H1 (cell line): Measurements from ENCODE around the gene RPS6KC1.

Experiments used
- CBX5 ChIP-seq: fragments of 300-800, 300-1000 bp; sonication (generic); IDR thresholded peaks from 2 replicates; pipeline ENCODE4 v1.7.1; 2016; ENCODE audit warnings: antibody characterized with exemption, low read length, low read depth
- CHD2 ChIP-seq: IDR thresholded peaks from 2 replicates; pipeline ENCODE4 v1.6.1; 2012; ENCODE audit warnings: low read length, improper control_type of control experiment
- EZH2 ChIP-seq: fragments of 200-600 bp; sonication (generic); IDR thresholded peaks from 2 replicates; pipeline ENCODE4 v1.7.1; 2012; ENCODE audit warnings: low read depth, mild to moderate bottlenecking, moderate library complexity, low read length, inconsistent platforms; ENCODE audit not compliant: severe bottlenecking
- POLR2A ChIP-seq, 2 experiments: IDR thresholded peaks; 1 replicate in 1 of 2; 2 replicates in 1 of 2; pipeline ENCODE4 v1.6.1; 2011; ENCODE audit warnings: low read depth in 2 of 2, low read length in 2 of 2, mild to moderate bottlenecking in 2 of 2; ENCODE audit errors: control extremely low read depth in 1 of 2
- TF ChIP-seq, protein P1 (sequence below), 3 experiments: IDR thresholded peaks; 1 replicate in 2 of 3; 2 replicates in 1 of 3; pipeline versions ENCODE4 v1.5.1 to v1.6.1; 2011; ENCODE audit warnings: low read length in 3 of 3, mild to moderate bottlenecking in 3 of 3, inconsistent platforms in 2 of 3, low read depth in 1 of 3, moderate library complexity in 1 of 3; ENCODE audit not compliant: insufficient read depth in 1 of 3; ENCODE audit errors: control extremely low read depth in 1 of 3

- TF ChIP-seq, protein P1, sequence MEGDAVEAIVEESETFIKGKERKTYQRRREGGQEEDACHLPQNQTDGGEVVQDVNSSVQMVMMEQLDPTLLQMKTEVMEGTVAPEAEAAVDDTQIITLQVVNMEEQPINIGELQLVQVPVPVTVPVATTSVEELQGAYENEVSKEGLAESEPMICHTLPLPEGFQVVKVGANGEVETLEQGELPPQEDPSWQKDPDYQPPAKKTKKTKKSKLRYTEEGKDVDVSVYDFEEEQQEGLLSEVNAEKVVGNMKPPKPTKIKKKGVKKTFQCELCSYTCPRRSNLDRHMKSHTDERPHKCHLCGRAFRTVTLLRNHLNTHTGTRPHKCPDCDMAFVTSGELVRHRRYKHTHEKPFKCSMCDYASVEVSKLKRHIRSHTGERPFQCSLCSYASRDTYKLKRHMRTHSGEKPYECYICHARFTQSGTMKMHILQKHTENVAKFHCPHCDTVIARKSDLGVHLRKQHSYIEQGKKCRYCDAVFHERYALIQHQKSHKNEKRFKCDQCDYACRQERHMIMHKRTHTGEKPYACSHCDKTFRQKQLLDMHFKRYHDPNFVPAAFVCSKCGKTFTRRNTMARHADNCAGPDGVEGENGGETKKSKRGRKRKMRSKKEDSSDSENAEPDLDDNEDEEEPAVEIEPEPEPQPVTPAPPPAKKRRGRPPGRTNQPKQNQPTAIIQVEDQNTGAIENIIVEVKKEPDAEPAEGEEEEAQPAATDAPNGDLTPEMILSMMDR (IDR thresholded peaks at IDR 0.05; ENCODE audit: control extremely low read depth in 1 of 3, insufficient read depth in 1 of 3, low read depth in 1 of 3, low read length in 3 of 3): no peak
- TF ChIP-seq CHD2 (no peak), CBX5 (no peak), EZH2 (no peak), POLR2A (IDR thresholded peaks at IDR 0.05; ENCODE audit: control extremely low read depth in 1 of 2, low read depth in 2 of 2, low read length in 2 of 2) (no peak)
Observed at GRCh38 chr1:213065800-213066199, 14.8 kb downstream of the RPS6KC1 start.
